Occipital lobe (tissue), 2 donors: ENCODE data around the gene TMEM80. TPM values are rescaled to one million over a fixed set of nuclear protein-coding genes. Genes with fewer than 3 reads are reported as not detected.

Experiments used
- DNase-seq: peaks from one replicate; lab custom pipeline; 2025; lab: John Stamatoyannopoulos, UW
- total RNA-seq: library from RNA; depleted of rRNA; stranded (reverse); fragments of >200 nt; gene quantifications from one replicate; pipeline ENCODE4 v1.2.3, GENCODE V29; 2014

TMEM80 gene
- total RNA-seq, 1 donor from 2014 or later = 11.7 TPM

DNA sequence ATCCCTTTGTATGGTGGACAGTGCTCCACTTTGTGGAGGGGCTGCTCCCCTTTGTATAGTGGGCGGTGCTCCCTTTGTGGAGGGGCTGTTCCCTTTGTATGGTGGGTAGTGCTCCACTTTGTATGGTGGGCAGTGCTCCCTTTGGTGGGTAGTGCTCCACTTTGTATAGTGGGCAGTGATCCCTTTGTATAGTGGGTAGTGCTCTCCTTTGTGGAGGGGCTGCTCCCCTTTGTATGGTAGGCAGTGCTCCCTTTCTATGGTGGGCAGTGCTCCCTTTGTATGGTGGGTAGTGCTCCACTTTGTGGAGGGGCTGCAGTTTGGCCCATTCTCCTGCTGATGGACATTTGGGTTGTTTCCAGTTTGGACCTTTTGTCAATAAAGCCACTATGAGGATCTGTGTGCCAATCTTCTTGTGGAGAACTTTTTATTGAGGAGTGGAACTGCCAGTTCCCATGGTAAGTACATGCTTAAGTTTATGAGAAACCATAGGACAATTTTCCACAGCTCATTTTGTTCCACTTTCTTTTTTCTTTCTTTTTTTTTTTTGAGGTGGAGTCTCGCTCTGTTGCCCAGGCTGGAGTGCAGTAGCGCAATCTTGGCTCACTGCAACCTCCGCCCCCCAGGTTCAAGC, 47.1 kb downstream of the TMEM80 start:
- no peak for DNase-seq

DNA sequence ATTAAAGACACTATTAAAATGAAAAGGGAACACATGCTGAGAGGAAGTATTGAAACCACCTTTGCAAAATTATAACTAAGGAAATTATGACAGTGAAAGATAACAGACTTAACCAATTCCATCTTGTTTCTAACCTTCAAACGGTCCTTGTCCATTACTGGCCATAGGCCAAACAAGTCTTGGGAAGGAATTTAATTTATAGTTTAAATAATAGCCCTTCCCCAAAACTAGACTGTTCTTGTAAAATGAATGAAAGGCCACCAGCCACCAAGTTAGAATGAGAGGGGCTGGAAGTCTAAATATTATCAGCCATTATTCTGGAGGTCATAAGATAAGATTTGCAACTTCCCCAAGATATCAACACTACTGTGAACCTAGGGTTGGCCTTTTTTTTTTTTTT, 49.8 kb downstream of the TMEM80 start:
- no peak for DNase-seq

DNA sequence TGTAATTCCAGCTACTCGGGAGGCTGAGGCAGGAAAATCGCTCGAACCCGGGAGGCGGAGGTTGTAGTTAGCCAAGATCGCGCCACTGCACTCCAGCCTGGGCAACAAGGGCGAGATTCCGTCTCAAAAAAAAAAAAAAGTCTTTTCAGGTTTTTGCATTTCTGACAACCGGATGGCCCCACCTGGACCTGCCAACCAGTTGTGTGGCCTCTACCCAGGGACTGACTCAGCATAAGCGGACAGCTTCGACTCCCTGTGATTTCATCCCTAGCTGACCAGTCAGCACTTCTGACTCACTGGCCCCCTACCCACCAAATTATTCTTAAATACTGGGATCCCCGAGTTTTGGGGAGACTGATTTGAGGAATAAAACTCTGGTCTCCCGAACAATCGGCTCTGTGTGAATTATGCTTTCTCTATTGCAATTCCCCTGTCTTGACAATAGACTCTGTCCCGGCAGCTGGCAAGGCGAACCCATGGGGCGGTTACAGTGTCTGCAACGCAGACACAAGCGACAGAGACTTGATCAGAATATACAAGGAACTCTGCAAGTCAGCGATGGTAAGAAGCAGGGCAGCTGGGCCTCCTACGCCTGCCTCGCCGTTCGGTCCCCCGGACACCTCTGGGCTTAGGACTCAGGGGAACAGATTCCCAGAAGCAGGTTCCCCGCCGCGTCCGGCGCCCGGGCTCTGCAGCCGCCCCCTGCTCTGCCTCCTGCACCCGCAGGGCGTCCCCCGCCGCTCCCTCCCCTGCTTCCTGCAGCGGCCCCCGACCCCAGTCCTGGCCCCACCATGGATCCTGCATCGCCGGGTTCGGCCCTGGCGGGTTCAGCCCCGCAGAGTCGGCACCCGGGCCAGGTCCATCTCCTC, 50.9 kb downstream of the TMEM80 start:
- DNase-seq = peak; percentile 65

DNA sequence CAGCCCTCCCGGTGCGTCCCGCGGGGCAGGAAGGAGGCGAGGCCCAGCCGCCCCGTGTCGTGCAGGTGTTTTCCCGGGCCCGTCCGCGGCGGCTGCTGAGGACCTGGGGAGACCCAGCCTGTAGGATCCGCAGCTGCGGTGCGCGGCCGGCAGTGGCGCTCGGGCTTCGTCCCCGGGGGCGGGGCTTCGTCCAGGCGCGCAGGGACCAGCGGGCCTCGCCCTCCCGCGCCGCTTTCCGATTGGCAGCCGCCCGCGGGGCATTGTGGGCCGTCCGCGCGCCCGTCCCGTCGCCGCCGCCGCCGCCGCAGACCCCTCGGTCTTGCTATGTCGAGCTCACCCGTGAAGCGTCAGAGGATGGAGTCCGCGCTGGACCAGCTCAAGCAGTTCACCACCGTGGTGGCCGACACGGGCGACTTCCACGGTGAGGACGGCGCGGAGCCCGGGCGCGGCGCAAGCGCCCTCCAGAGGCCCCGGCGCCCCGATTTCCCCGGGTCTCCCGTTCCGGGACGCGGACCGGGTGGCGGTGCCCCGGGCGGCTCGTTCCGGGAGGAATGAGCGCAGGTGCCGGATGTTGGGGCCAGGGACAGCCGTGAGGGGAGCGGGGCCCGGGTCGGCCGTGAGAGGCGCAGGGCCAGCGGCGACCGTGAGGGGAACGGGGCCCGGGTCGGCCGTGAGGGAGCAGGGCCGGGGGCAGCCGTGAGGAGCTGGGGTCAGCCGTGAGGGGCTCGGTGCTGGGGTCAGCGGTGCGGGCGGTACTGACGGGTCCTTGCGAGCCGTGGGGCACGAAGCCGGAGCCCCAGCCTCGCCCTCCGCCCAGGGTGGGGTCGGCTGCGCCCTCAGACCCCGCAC, 51.8 kb downstream of the TMEM80 start, which contains the start of gene TALDO1:
Gene TALDO1, plus strand, starts transcription at position 307 of the 849 bp plus-strand sequence. Its CDS starts 18 bp downstream, at position 325.
- peak; percentile 92 for DNase-seq

DNA sequence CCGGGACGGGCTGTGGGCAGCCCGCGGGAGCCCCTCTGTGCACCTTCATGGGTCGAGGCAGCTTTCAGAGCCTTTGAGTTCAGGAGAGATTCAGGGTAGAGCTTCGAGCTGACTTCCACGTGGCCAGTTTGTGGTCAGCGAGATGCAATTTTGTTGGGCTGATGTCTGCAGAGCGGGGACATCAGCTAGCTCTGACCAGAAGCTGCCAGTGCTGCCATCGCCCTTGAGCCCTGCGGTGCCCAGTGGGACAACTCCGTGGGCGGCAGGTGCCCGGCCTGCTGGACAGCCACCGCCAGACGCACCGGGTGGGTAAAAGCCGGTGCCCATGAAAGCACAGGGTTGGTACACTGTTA, 52.4 kb downstream of the TMEM80 start:
- no peak for DNase-seq

DNA sequence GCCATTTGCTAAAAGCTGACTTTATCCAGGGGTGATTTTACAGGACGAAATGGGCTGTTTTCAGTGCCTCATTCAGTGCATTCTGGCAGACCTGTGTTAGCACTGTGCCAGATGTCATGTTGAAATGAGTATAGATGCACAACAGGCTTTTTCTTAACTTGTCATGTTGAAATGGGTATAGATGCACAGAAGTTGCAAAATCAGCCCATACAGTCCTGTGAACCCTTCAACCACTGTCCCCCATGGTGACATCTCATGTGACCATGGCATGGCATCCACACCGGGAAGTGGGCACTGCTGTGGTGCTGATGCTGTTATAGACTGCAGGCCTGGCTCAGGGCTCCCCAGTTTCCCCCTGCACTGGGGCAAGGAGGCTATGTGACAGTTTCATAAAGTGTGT, 54.1 kb downstream of the TMEM80 start:
- no peak for DNase-seq

Other genes starting within 250 kb of the TMEM80 start
- gene PTDSS2, start 245.5 kb upstream of the TMEM80 start, total RNA-seq = 21.8 TPM
- 42.1 TPM for gene RNH1, start 188.6 kb upstream of the TMEM80 start, total RNA-seq
- 27.0 TPM for gene HRAS, start 160.2 kb upstream of the TMEM80 start, total RNA-seq
- 1.1 TPM for gene LRRC56, start 158.3 kb upstream of the TMEM80 start, total RNA-seq
- 0.16 TPM for gene LMNTD2, start 135.1 kb upstream of the TMEM80 start, total RNA-seq
- 2.5 TPM for gene RASSF7, start 134.8 kb upstream of the TMEM80 start, total RNA-seq
- gene PHRF1, start 119.3 kb upstream of the TMEM80 start, total RNA-seq = 27.3 TPM
- gene IRF7, start 79.9 kb upstream of the TMEM80 start, total RNA-seq = 7.6 TPM
- gene CDHR5, start 70.9 kb upstream of the TMEM80 start, total RNA-seq = not detected
- gene SCT, start 68.6 kb upstream of the TMEM80 start, total RNA-seq = not detected
- gene DRD4, start 58.5 kb upstream of the TMEM80 start, total RNA-seq = 0.16 TPM
- gene DEAF1, start 594 bp upstream of the TMEM80 start, total RNA-seq = 50.7 TPM
- gene EPS8L2, start 10.4 kb downstream of the TMEM80 start, total RNA-seq = 1.4 TPM
- gene TALDO1, start 51.6 kb downstream of the TMEM80 start, total RNA-seq = 61.0 TPM
- 22.3 TPM for gene GATD1, start 81.7 kb downstream of the TMEM80 start, total RNA-seq
- gene CEND1, start 94.3 kb downstream of the TMEM80 start, total RNA-seq = 5.9 TPM
- gene SLC25A22, start 102.5 kb downstream of the TMEM80 start, total RNA-seq = 15.0 TPM
- 5.1 TPM for gene PIDD1, start 109.4 kb downstream of the TMEM80 start, total RNA-seq
- 227 TPM for gene RPLP2, start 114.2 kb downstream of the TMEM80 start, total RNA-seq
- gene PNPLA2, start 123.1 kb downstream of the TMEM80 start, total RNA-seq = 5.3 TPM
- 0.31 TPM for gene CRACR2B, start 132.1 kb downstream of the TMEM80 start, total RNA-seq
- 44.1 TPM for gene CD151, start 137.1 kb downstream of the TMEM80 start, total RNA-seq
- gene POLR2L, start 146.7 kb downstream of the TMEM80 start, total RNA-seq = 14.5 TPM
- 18.6 TPM for gene TSPAN4, start 147.0 kb downstream of the TMEM80 start, total RNA-seq
- 20.9 TPM for gene CHID1, start 215.0 kb downstream of the TMEM80 start, total RNA-seq
- 35.6 TPM for gene AP2A2, start 230.1 kb downstream of the TMEM80 start, total RNA-seq